Measurements from ENCODE around the gene EQTN. TPM values are rescaled to one million over a fixed set of nuclear protein-coding genes. Genes with fewer than 3 reads are reported as not detected.
A peak's percentile ranks its signal among the peaks of the same experiment; 100 is the strongest.

Gene EQTN
- total RNA-seq, 1 donor from 2014 or later = 3.4 TPM

- Histone ChIP-seq H2AFZ (replicated peaks) (no peak overlapping the region), H4K20me1 (ENCODE audit: low read depth) (no peaks in the 10 kb centered on the region), H3K9me3 (ENCODE audit: low read depth) (no peaks in the 10 kb centered on the region), H3K4me3 (no peak overlapping the region), H3K4me1 (peaks cover 40% of the 10 kb centered on the region), H3K79me2 (ENCODE audit: low read depth) (no peaks in the 10 kb centered on the region), H3K9ac (no peak overlapping the region), H3K27ac (no peak overlapping the region), H3K4me2 (peak overlapping the region; percentile 42), H3K27me3 (no peaks in the 10 kb centered on the region), H3F3A (ENCODE audit: low read depth) (peaks cover 10% of the 10 kb centered on the region), H3K36me3 (no peaks in the 10 kb centered on the region)
- H3K4me3 Mint-ChIP-seq = no peak overlapping the region
- no peaks in the 10 kb centered on the region for H3K36me3 Mint-ChIP-seq
- no peak for DNase-seq (ENCODE audit: low spot score)
- peaks cover 7% of the 10 kb centered on the region for H3K4me1 Mint-ChIP-seq
- H3K27ac Mint-ChIP-seq = no peak overlapping the region
- peaks cover 3% of the 10 kb centered on the region for H3K9me3 Mint-ChIP-seq
- H3K27me3 Mint-ChIP-seq (ENCODE audit: insufficient read depth, low read depth) = peaks cover 5% of the 10 kb centered on the region
- TF ChIP-seq EZH2phosphoT487 (IDR thresholded peaks at IDR 0.05) (no peak), CTCF (IDR thresholded peaks at IDR 0.05) (no peak), EZH2 (IDR thresholded peaks at IDR 0.05) (no peak)
Observed at GRCh38 chr9:27311184-27311583, 14.2 kb upstream of the EQTN start.

GRCh38 chr9:27310582-27310981, 13.6 kb upstream of the EQTN start:
- H3K36me3 Mint-ChIP-seq = no peaks in the 10 kb centered on the region
- peak; percentile 43 for DNase-seq (ENCODE audit: low spot score)

GRCh38 chr9:27308691-27309390, 11.9 kb upstream of the EQTN start:
- H3K36me3 Mint-ChIP-seq = no peaks in the 10 kb centered on the region
- H4K20me1 ChIP-seq (ENCODE audit: low read depth) = no peaks in the 10 kb centered on the region
- peaks cover 2% of the 10 kb centered on the region for H3K27me3 Mint-ChIP-seq (ENCODE audit: insufficient read depth, low read depth)
- H3K27ac Mint-ChIP-seq = no peak overlapping the region
- H3K9me3 ChIP-seq (ENCODE audit: low read depth) = no peaks in the 10 kb centered on the region
- no peak for DNase-seq (ENCODE audit: low spot score)
- peaks cover 10% of the 10 kb centered on the region for H3F3A ChIP-seq (ENCODE audit: low read depth)
- no peak overlapping the region for H3K4me2 ChIP-seq
- H3K36me3 ChIP-seq = no peaks in the 10 kb centered on the region
- no peak overlapping the region for H3K27ac ChIP-seq
- H3K4me3 Mint-ChIP-seq = no peak overlapping the region
- H3K79me2 ChIP-seq (ENCODE audit: low read depth) = no peaks in the 10 kb centered on the region
- peaks cover 40% of the 10 kb centered on the region for H3K4me1 ChIP-seq
- no peaks in the 10 kb centered on the region for H3K27me3 ChIP-seq
- H3K4me1 Mint-ChIP-seq = peaks cover 7% of the 10 kb centered on the region
- TF ChIP-seq CTCF (IDR thresholded peaks at IDR 0.05) = no peak
- TF ChIP-seq EZH2 (IDR thresholded peaks at IDR 0.05) = no peak
- TF ChIP-seq EZH2phosphoT487 (IDR thresholded peaks at IDR 0.05) = no peak
- peaks cover 3% of the 10 kb centered on the region for H3K9me3 Mint-ChIP-seq
- H3K9ac ChIP-seq = no peak overlapping the region
- H2AFZ ChIP-seq (replicated peaks) = no peak overlapping the region
- no peak overlapping the region for H3K4me3 ChIP-seq

More at GRCh38 chr9:27310582-27310981, 13.6 kb upstream of the EQTN start:
- H3K9ac ChIP-seq = no peak overlapping the region
- TF ChIP-seq EZH2 (IDR thresholded peaks at IDR 0.05) = no peak
- no peak for TF ChIP-seq EZH2phosphoT487 (IDR thresholded peaks at IDR 0.05)
- H4K20me1 ChIP-seq (ENCODE audit: low read depth) = no peaks in the 10 kb centered on the region
- no peaks in the 10 kb centered on the region for H3K79me2 ChIP-seq (ENCODE audit: low read depth)
- peaks cover 10% of the 10 kb centered on the region for H3F3A ChIP-seq (ENCODE audit: low read depth)
- peaks cover 2% of the 10 kb centered on the region for H3K27me3 Mint-ChIP-seq (ENCODE audit: insufficient read depth, low read depth)
- H3K4me3 Mint-ChIP-seq = no peak overlapping the region
- no peaks in the 10 kb centered on the region for H3K9me3 ChIP-seq (ENCODE audit: low read depth)
- peaks cover 3% of the 10 kb centered on the region for H3K9me3 Mint-ChIP-seq
- H2AFZ ChIP-seq (replicated peaks) = no peak overlapping the region
- peak overlapping the region; percentile 42 for H3K4me2 ChIP-seq
- no peak overlapping the region for H3K27ac ChIP-seq
- H3K27ac Mint-ChIP-seq = no peak overlapping the region
- H3K4me3 ChIP-seq = no peak overlapping the region
- no peaks in the 10 kb centered on the region for H3K36me3 ChIP-seq
- peaks cover 7% of the 10 kb centered on the region for H3K4me1 Mint-ChIP-seq
- H3K4me1 ChIP-seq = peaks cover 40% of the 10 kb centered on the region
- H3K27me3 ChIP-seq = no peaks in the 10 kb centered on the region

GRCh38 chr9:27304521-27304920, 7.6 kb upstream of the EQTN start:
- Histone ChIP-seq H3K27ac (no peak overlapping the region), H2AFZ (replicated peaks) (no peak overlapping the region), H3K36me3 (no peaks in the 10 kb centered on the region), H3K9ac (no peak overlapping the region), H3K4me3 (no peak overlapping the region), H3K4me2 (no peak overlapping the region), H3K79me2 (ENCODE audit: low read depth) (no peaks in the 10 kb centered on the region), H4K20me1 (ENCODE audit: low read depth) (no peaks in the 10 kb centered on the region), H3F3A (ENCODE audit: low read depth) (peaks cover 10% of the 10 kb centered on the region), H3K9me3 (ENCODE audit: low read depth) (no peaks in the 10 kb centered on the region), H3K4me1 (peaks cover 8% of the 10 kb centered on the region), H3K27me3 (no peaks in the 10 kb centered on the region)
- Mint-ChIP-seq H3K4me1 (peaks cover 4% of the 10 kb centered on the region), H3K27ac (no peak overlapping the region), H3K9me3 (peaks cover 6% of the 10 kb centered on the region), H3K4me3 (no peak overlapping the region), H3K36me3 (no peaks in the 10 kb centered on the region), H3K27me3 (ENCODE audit: insufficient read depth, low read depth) (no peaks in the 10 kb centered on the region)
- DNase-seq (ENCODE audit: low spot score) = no peak
- TF ChIP-seq EZH2 (IDR thresholded peaks at IDR 0.05) = no peak
- TF ChIP-seq CTCF (IDR thresholded peaks at IDR 0.05) = no peak
- TF ChIP-seq EZH2phosphoT487 (IDR thresholded peaks at IDR 0.05) = no peak
